ENCODE results near the gene ADAM12.

GRCh38 chr10:126417220-126417825 lies 29.0 kb upstream of the ADAM12 start:
- TF ChIP-seq CTCF (IDR thresholded peaks at IDR 0.05; ENCODE audit: low read depth, low read length, poor library complexity, severe bottlenecking): no peak
- TF ChIP-seq EZH2phosphoT487 (IDR thresholded peaks at IDR 0.05; ENCODE audit: borderline replicate concordance, low read length): no peak

All from DOHH2 (cell line).